ENCODE results near the gene PDCD2. TPM values are rescaled to one million over a fixed set of nuclear protein-coding genes. Genes with fewer than 3 reads are reported as not detected.
A peak's percentile ranks its signal among the peaks of the same experiment; 100 is the strongest.

Gene PDCD2
- total RNA-seq, 1 experiment from 2014 or later = 43.1 TPM

DNA sequence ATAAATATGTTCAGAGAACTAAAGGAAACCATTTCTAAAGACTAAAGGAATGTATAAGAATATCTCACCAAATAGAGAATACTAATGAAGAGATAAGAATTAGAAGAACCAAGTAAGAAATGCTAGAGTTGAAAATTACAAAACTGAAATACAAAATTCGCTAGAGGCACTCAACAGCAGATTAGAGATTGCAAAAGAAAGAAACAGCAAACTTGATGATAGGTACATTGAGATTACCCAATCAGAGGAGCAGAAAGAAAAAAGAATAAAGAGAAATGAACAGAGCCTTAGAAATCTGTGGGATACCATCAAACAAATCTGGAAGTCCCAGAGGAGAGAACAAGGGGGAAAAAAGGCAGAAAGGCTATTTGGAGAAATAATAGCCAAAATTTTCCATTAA is 6.3 kb upstream of the PDCD2 start:
- Histone ChIP-seq H3K4me3 (no peak overlapping the region), H3K27me3 (ENCODE audit: insufficient read depth, low read depth) (peaks cover 34% of the 10 kb centered on the region), H3F3A (ENCODE audit: insufficient read depth, low read depth) (no peaks in the 10 kb centered on the region), H3K4me2 (no peak overlapping the region), H3K9me2 (ENCODE audit: insufficient read depth) (no peaks in the 10 kb centered on the region), H3K27ac (no peak overlapping the region), H3K9me3 (ENCODE audit: insufficient read depth, low read depth) (0 out of 2 replicates have a peak, but pooled peaks cover 6% of the 10 kb centered on the region), H4K20me1 (ENCODE audit: insufficient read depth) (no peaks in the 10 kb centered on the region), H2AFZ (no peak overlapping the region), H3K36me3 (ENCODE audit: low read depth) (no peaks in the 10 kb centered on the region), H3K79me2 (ENCODE audit: low read depth) (no peaks in the 10 kb centered on the region), H3K4me1 (replicated peaks; ENCODE audit: insufficient read depth) (peaks cover 5% of the 10 kb centered on the region)
- TF ChIP-seq, protein P1, sequence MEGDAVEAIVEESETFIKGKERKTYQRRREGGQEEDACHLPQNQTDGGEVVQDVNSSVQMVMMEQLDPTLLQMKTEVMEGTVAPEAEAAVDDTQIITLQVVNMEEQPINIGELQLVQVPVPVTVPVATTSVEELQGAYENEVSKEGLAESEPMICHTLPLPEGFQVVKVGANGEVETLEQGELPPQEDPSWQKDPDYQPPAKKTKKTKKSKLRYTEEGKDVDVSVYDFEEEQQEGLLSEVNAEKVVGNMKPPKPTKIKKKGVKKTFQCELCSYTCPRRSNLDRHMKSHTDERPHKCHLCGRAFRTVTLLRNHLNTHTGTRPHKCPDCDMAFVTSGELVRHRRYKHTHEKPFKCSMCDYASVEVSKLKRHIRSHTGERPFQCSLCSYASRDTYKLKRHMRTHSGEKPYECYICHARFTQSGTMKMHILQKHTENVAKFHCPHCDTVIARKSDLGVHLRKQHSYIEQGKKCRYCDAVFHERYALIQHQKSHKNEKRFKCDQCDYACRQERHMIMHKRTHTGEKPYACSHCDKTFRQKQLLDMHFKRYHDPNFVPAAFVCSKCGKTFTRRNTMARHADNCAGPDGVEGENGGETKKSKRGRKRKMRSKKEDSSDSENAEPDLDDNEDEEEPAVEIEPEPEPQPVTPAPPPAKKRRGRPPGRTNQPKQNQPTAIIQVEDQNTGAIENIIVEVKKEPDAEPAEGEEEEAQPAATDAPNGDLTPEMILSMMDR (conservative IDR thresholded peaks at IDR 0.05) = no peak
- TF ChIP-seq EZH2 (IDR thresholded peaks at IDR 0.05; ENCODE audit: low read depth) = no peak
- no peak for DNase-seq
- intact Hi-C loops (cut with micrococcal nuclease; ENCODE audit: unreplicated experiment) = no loop called here
- ChIA-PET POLR2A (ENCODE audit: unreplicated experiment) (no interaction called here), CTCF (no interaction called here)
- no TSS peak for BruUV-seq (replicated peaks)

DNA sequence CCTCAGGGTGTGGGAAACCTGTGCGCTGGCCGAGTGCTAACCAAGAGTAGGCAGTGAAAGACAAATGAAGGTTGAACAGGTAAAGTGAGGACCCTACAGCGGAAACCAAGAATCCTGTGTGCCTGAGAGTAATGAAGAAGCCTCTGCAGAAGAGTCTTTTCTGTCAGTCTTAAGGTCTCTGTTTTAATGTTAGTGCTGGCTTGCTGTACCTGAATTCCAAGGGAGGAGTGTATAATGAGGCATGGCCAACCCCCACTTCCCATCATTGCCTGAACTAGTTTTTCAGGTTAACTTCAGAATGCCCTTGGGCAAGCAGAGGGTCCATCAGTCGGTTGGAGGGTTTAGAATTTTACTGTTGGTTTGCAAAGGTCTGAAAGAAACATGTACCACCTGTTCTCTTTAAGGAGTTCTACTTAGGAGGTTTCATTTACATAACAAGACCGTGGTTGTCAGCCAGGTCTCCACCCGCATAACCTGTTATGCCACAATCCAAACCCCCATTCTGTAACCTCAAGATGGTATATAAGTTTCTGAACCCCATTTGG is 589 bp upstream of the PDCD2 start:
- Histone ChIP-seq H4K20me1 (ENCODE audit: insufficient read depth) (no peaks in the 10 kb centered on the region; the same call in 1 of the 2 replicates), H3K36me3 (ENCODE audit: low read depth) (peaks cover 18% of the 10 kb centered on the region), H3K9me2 (ENCODE audit: insufficient read depth) (no peaks in the 10 kb centered on the region), H3K4me2 (peak overlapping the region; percentile 98), H2AFZ (peak overlapping the region; percentile 98), H3K27ac (0 out of 2 replicates have a peak overlapping the region, but pooled peaks have one; percentile 42), H3K4me1 (replicated peaks; ENCODE audit: insufficient read depth) (peaks cover 18% of the 10 kb centered on the region), H3K9me3 (ENCODE audit: insufficient read depth, low read depth) (0 out of 2 replicates have a peak, but pooled peaks cover 3% of the 10 kb centered on the region), H3F3A (ENCODE audit: insufficient read depth, low read depth) (peaks cover 8% of the 10 kb centered on the region; the same call in 1 of the 2 replicates), H3K4me3 (peak overlapping the region; percentile 85), H3K27me3 (ENCODE audit: insufficient read depth, low read depth) (0 out of 2 replicates have a peak, but pooled peaks cover 4% of the 10 kb centered on the region), H3K79me2 (ENCODE audit: low read depth) (peaks cover 17% of the 10 kb centered on the region)
- POLR2A ChIA-PET (ENCODE audit: unreplicated experiment) = no interaction called here
- TSS peak; percentile 88 for BruUV-seq (replicated peaks)
- CTCF ChIA-PET = no interaction called here
- intact Hi-C loops (cut with micrococcal nuclease; ENCODE audit: unreplicated experiment) = loop anchor here (2.0 kb wide), 1 partner anchor 30 kb away; the partner anchor contains the start of gene TBP
- DNase-seq = peak; percentile 12 to 70
- no peak for TF ChIP-seq EZH2 (IDR thresholded peaks at IDR 0.05; ENCODE audit: low read depth)
- TF ChIP-seq, protein P1 (conservative IDR thresholded peaks at IDR 0.05) = no peak

DNA sequence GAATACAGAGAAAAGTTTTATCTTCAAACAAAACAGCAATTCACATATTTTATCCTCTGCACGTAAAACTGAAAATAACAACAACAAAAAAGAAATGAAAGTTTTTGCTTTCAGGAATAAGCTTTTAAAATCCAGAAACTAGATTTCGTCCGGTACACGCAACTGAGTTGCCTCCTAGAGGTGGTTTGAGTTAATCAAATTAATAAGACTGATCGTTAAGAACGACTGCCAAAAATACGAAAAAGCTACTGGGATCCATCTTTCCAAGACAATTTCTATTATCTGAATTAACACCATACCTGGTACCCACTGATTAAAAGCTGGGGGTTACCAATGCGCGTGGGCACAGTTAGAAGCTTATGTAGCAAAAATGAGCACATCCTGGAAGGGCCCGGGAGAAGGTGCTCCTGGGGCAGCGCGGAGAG is 669 bp downstream of the PDCD2 start:
- no peak for DNase-seq
- no peak for TF ChIP-seq EZH2 (IDR thresholded peaks at IDR 0.05; ENCODE audit: low read depth)
- TF ChIP-seq, protein P1 (conservative IDR thresholded peaks at IDR 0.05) = peak; percentile 34; the same call in 1 of the 2 replicates
- Histone ChIP-seq H3F3A (ENCODE audit: insufficient read depth, low read depth) (peaks cover 8% of the 10 kb centered on the region; the same call in 1 of the 2 replicates), H3K79me2 (ENCODE audit: low read depth) (peaks cover 17% of the 10 kb centered on the region), H3K27me3 (ENCODE audit: insufficient read depth, low read depth) (no peaks in the 10 kb centered on the region), H3K36me3 (ENCODE audit: low read depth) (peaks cover 18% of the 10 kb centered on the region), H4K20me1 (ENCODE audit: insufficient read depth) (no peaks in the 10 kb centered on the region; the same call in 1 of the 2 replicates), H3K27ac (peak overlapping the region; percentile 24; the same call in 1 of the 2 replicates), H3K4me3 (peak overlapping the region; percentile 85), H3K9me2 (ENCODE audit: insufficient read depth) (no peaks in the 10 kb centered on the region), H3K4me2 (peak overlapping the region; percentile 98), H3K4me1 (replicated peaks; ENCODE audit: insufficient read depth) (peaks cover 18% of the 10 kb centered on the region), H3K9me3 (ENCODE audit: insufficient read depth, low read depth) (no peaks in the 10 kb centered on the region), H2AFZ (peak overlapping the region; percentile 70; the same call in 1 of the 2 replicates)
- intact Hi-C loops (cut with micrococcal nuclease; ENCODE audit: unreplicated experiment) = loop anchor here (2.0 kb wide), 1 partner anchor 29 kb away; the partner anchor contains the start of gene TBP
- ChIA-PET POLR2A (ENCODE audit: unreplicated experiment) (no interaction called here), CTCF (no interaction called here)
- BruUV-seq (replicated peaks) = no TSS peak

All from PC-9 (cell line).